ENCODE data around the gene RNF212B. TPM values are rescaled to one million over a fixed set of nuclear protein-coding genes. Genes with fewer than 3 reads are reported as not detected.

The RNF212B gene
- polyA plus RNA-seq, 1 donor = 2.3 TPM

DNA sequence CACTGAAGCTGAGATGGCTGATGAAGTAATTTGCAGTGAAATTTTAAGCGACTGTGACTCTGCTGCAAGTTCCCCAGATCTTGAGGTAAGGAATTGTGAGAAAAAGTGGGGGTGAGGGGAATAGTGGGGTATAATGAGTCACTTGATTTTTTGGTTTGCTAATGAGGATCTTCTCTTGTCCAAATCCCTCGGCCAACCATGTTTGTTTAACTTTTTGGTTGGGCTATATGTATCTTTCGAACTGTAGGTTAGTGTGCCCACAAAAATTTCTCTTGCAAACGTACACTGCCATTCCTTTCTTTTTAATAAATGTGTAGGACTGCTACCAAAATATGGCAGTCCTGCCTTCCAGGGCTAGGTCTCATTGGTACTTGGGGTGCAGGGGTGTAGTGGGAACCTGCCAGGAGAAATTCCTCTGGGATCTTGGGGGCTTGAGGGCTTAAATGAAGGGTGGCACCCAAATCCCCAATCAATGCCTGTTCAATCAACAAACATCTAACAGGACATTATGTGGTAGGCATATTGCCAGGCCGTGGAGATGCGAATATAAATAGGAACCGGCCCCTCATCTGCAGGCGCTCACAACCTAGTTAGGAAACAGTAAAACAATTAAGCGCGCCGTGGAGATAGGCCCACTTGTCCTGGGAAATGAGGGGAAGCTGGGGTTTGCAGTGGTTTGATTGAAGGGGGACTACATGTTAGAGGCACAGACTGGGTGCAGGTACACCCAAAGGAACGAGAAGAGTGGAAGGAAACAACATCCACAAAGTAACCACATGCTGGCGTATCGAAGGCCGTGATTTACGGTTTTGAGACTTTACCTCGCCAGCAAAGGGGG is 82.2 kb downstream of the RNF212B start:
- DNase-seq = no peak

DNA sequence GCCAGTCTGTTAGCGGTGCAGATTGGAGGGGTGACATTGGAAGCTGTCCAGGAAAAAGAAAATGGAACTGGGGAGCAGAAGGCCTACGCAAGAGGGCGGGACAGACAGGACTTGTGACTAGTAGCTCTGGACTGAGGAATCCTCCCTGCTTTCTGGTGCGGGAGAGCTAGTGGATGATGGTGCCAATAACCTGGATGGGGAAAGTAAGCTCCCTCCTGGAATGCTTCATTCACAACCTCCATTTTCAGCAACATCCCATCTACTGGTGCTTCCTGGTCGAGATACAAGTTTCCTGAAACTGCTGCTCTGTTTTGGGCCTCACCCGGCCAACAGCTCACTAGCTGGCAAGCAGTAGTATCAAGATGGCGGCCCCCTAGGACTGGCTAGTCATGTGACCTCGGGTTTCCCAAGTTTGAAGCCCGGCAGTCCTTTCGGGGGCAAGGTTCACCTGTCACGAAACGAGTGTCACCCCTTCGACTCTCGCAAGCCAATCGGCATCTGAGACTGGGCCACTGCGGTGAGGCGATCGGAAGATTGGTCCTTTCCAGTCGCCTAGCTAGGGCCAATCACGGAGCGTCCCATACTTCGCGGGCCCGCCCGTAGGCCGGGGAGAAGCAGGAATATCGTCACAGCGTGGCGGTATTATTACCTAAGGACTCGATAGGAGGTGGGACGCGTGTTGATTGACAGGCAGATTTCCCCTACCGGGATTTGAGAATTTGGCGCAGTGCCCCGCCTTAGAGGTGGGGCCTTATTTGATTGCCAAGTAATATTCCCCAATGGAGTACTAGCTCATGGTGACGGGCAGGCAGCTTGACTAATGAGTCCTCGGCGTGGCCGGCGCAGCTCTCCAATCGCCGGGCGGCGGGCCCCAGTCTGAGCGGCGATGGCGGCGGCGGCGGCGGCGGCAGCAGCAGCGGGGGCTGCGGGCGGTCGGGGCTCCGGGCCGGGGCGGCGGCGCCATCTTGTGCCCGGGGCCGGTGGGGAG is 83.1 kb downstream of the RNF212B start, which contains the start of gene PABPN1:
Gene PABPN1, plus strand, starts transcription at position 874 of the 988 bp plus-strand sequence. Its CDS starts 13 bp downstream, at position 887.
- DNase-seq = peak; percentile 100

DNA sequence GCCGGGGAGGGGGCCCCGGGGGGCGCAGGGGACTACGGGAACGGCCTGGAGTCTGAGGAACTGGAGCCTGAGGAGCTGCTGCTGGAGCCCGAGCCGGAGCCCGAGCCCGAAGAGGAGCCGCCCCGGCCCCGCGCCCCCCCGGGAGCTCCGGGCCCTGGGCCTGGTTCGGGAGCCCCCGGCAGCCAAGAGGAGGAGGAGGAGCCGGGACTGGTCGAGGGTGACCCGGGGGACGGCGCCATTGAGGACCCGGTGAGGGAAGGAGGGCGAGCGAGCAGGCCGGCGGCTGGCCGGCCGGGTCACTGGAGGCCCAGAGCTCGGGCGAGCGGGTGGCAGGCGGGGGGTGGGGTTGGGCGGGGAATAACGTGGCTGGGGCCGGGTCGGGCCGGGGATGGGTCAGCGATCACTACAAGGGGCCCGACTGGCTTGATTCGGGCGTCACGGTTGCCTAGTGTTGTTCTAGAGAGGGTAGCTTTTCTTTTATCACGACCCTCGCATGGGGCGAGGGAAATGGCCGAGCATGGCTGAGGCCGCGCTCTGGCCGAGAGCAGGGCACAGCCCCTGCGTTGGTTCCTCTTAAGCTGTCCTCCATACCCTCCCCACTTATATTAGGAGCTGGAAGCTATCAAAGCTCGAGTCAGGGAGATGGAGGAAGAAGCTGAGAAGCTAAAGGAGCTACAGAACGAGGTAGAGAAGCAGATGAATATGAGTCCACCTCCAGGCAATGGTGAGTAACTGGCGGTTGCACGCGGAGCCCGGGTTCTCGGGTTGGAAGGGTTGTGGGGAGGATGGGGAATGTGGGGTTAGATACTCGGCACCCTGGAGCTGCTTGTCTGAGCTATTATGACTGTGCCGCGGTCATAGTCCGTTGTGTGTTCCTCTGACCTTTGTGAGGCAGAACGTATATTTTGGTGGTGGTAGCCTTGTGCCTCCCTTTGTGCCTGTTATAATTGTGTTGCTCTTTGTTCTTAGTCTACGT is 84.1 kb downstream of the RNF212B start:
- peak; percentile 33 for DNase-seq

Other genes starting within 250 kb of the RNF212B start
- gene C14orf93, start 227.8 kb upstream of the RNF212B start, polyA plus RNA-seq (ENCODE audit: insufficient read length) = 22.2 TPM
- 206 TPM for gene PSMB5, start 203.0 kb upstream of the RNF212B start, polyA plus RNA-seq (ENCODE audit: insufficient read length)
- gene PSMB11, start 195.7 kb upstream of the RNF212B start, polyA plus RNA-seq (ENCODE audit: insufficient read length) = not detected
- 28.7 TPM for gene CDH24, start 180.4 kb upstream of the RNF212B start, polyA plus RNA-seq (ENCODE audit: insufficient read length)
- gene ACIN1, start 142.8 kb upstream of the RNF212B start, polyA plus RNA-seq (ENCODE audit: insufficient read length) = 365 TPM
- gene C14orf119, start 142.4 kb upstream of the RNF212B start, polyA plus RNA-seq (ENCODE audit: insufficient read length) = 76.1 TPM
- not detected for gene CIROP, start 132.9 kb upstream of the RNF212B start, polyA plus RNA-seq (ENCODE audit: insufficient read length)
- gene CEBPE, start 118.7 kb upstream of the RNF212B start, polyA plus RNA-seq (ENCODE audit: insufficient read length) = 0.08 TPM
- 92.4 TPM for gene SLC7A8, start 54.3 kb upstream of the RNF212B start, polyA plus RNA-seq (ENCODE audit: insufficient read length)
- 28.0 TPM for gene HOMEZ, start 48.2 kb downstream of the RNF212B start, polyA plus RNA-seq (ENCODE audit: insufficient read length)
- 42.5 TPM for gene PPP1R3E, start 64.9 kb downstream of the RNF212B start, polyA plus RNA-seq (ENCODE audit: insufficient read length)
- gene BCL2L2, start 68.9 kb downstream of the RNF212B start, polyA plus RNA-seq (ENCODE audit: insufficient read length) = 50.6 TPM
- gene PABPN1, start 83.5 kb downstream of the RNF212B start, polyA plus RNA-seq (ENCODE audit: insufficient read length) = 309 TPM
- gene SLC22A17, start 115.0 kb downstream of the RNF212B start, polyA plus RNA-seq (ENCODE audit: insufficient read length) = 62.4 TPM
- 35.4 TPM for gene EFS, start 127.2 kb downstream of the RNF212B start, polyA plus RNA-seq (ENCODE audit: insufficient read length)
- not detected for gene IL25, start 134.9 kb downstream of the RNF212B start, polyA plus RNA-seq (ENCODE audit: insufficient read length)
- 1.0 TPM for gene CMTM5, start 139.1 kb downstream of the RNF212B start, polyA plus RNA-seq (ENCODE audit: insufficient read length)
- gene MYH6, start 170.3 kb downstream of the RNF212B start, polyA plus RNA-seq (ENCODE audit: insufficient read length) = 0.13 TPM
- gene MYH7, start 197.7 kb downstream of the RNF212B start, polyA plus RNA-seq (ENCODE audit: insufficient read length) = 0.32 TPM
- 69.7 TPM for gene NGDN, start 231.8 kb downstream of the RNF212B start, polyA plus RNA-seq (ENCODE audit: insufficient read length)